Measurements from ENCODE around the gene RBMS1.

Gene RBMS1

DNA sequence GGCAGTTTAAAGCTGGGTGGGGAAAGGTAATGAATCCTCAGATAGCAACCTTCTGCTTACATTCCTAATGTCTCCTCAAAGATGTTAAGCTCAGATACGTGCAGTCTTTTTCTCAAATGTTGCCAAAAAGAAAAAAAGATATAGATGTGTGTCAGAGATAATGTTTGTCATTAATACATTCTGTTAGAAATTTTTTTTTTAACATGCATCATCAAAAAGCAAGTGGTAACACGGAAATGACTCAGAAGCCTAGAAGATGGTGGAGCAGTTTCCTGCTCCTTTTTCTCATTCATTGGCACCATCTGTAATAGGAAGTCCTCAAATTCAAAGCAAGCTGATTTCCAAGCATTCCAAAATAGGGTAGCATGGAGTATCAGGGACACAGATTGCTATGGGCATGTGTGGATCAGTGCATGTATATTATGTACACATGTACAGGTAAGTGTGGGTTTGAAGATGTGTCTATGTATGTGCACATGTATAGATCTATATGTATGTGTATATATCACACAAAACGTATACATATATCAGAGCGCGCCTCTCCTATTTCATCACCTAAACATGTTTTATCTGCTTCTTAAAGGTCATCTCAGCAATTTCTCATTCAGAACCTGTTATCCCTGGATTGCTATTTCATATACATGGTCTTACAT, 213.7 kb downstream of the RBMS1 start:
- peaks cover 26% of the 10 kb centered on the region for H3K4me1 Mint-ChIP-seq (ENCODE audit: low read depth)
- peaks cover 73% of the 10 kb centered on the region for H3K36me3 Mint-ChIP-seq (ENCODE audit: low read depth)
- no peaks in the 10 kb centered on the region for H3K27me3 Mint-ChIP-seq
- H3K4me3 Mint-ChIP-seq, result peak overlapping the region; percentile 2
- H3K9me3 Mint-ChIP-seq, result no peaks in the 10 kb centered on the region
- H3K27ac Mint-ChIP-seq, result peak overlapping the region; percentile 58

DNA sequence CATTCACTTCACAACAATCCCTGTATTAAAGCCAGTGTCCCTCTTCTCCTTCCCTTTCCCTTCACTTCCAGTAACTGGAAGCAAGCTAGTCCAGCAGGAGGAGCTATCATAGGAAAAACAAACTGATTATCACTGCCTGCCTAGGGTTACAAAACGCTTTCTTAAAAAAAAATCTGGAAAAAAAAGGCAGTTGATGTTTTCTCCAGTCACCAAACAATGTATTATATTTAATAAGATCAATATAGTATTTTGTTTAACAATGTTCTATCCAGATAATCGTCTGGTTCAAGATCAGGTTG, 214.8 kb downstream of the RBMS1 start:
- Mint-ChIP-seq H3K27ac (no peak overlapping the region), H3K9me3 (no peaks in the 10 kb centered on the region), H3K36me3 (ENCODE audit: low read depth) (peaks cover 72% of the 10 kb centered on the region), H3K4me3 (no peak overlapping the region), H3K27me3 (no peaks in the 10 kb centered on the region), H3K4me1 (ENCODE audit: low read depth) (peaks cover 26% of the 10 kb centered on the region)

DNA sequence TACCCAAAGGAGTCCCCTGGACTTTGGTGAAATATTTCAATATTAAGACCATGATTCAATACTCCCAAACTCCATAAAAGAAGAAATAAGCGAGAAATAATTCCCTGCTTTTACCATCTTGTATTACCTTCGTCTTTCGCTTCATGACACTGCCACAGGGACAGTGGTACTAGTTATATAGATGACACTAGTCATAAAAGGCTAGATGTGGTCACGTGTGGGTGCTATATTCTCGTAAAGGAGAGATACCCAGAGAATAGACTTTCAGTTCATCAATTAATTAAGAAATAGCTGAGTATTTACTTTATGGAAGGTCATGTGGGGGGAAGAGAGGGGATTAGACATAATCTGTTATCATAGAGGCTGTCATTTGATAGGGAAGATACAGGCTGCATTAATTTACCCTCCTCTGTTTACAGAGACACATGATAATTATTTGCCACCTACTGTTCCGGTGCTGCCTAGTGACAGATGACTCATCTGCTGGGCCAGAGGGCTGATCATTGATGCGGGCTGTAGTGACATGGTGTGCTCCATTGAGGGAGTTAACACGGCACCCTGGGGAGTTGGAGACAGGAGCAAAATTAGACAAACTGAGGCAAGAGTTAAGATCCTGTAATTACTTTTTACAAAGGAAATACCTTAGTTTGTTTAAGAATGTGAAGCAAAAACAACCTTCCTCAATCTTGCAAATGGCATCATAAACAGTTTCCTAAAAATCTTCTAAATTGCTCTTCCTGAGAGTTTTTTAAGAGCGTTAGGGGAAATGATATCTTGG, 215.3 kb downstream of the RBMS1 start:
- H3K4me1 Mint-ChIP-seq (ENCODE audit: low read depth), result peaks cover 26% of the 10 kb centered on the region

DNA sequence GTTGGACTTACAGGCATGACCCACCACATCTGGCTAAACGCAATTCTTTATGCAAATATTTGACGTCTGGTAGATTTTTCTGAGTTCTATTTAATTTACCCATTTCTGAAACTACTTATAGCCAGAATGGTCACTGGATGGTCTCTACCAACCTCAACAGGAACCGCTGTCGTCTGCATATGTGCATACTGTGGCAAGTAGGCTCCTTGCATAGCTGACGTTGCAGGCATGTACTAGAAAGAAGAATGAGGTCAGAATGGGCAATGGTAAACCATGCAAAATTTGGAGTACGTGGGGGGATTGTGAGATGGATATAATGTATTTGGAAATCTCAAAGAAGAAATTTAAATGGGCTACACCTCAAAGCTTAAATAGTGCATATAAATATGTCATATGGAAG, 216.5 kb downstream of the RBMS1 start:
- no peak overlapping the region for H3K4me3 Mint-ChIP-seq
- H3K27ac Mint-ChIP-seq, result no peak overlapping the region
- no peaks in the 10 kb centered on the region for H3K27me3 Mint-ChIP-seq
- H3K9me3 Mint-ChIP-seq, result no peaks in the 10 kb centered on the region
- H3K36me3 Mint-ChIP-seq (ENCODE audit: low read depth), result peaks cover 74% of the 10 kb centered on the region
- peaks cover 26% of the 10 kb centered on the region for H3K4me1 Mint-ChIP-seq (ENCODE audit: low read depth)

More for the DNA sequence above, 215.3 kb downstream of the RBMS1 start:
- Mint-ChIP-seq H3K36me3 (ENCODE audit: low read depth) (peaks cover 73% of the 10 kb centered on the region), H3K4me3 (no peak overlapping the region), H3K9me3 (no peaks in the 10 kb centered on the region), H3K27ac (peak overlapping the region; percentile 4), H3K27me3 (no peaks in the 10 kb centered on the region)

DNA sequence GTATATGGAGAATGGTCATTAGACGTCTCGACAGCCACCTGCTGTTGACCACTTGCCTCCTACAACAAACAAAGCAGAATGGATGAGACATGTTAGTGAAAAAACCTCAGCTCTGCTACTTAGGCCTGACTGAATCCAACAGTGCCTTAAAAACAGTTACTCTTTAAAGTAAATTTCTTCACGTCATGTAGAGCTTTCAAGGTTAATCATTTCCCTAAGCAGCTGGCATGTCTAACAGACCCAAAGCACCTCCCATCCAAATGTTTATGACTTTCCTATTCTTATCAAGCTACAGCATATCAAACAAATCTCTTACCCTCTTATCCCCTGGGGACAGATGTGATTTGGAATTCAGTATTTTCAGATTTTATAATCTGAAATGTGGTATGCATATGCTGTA, 218.0 kb downstream of the RBMS1 start:
- Mint-ChIP-seq H3K4me3 (no peak overlapping the region), H3K9me3 (no peaks in the 10 kb centered on the region), H3K27me3 (no peaks in the 10 kb centered on the region), H3K27ac (no peak overlapping the region), H3K4me1 (ENCODE audit: low read depth) (peaks cover 28% of the 10 kb centered on the region), H3K36me3 (ENCODE audit: low read depth) (peaks cover 77% of the 10 kb centered on the region)

DNA sequence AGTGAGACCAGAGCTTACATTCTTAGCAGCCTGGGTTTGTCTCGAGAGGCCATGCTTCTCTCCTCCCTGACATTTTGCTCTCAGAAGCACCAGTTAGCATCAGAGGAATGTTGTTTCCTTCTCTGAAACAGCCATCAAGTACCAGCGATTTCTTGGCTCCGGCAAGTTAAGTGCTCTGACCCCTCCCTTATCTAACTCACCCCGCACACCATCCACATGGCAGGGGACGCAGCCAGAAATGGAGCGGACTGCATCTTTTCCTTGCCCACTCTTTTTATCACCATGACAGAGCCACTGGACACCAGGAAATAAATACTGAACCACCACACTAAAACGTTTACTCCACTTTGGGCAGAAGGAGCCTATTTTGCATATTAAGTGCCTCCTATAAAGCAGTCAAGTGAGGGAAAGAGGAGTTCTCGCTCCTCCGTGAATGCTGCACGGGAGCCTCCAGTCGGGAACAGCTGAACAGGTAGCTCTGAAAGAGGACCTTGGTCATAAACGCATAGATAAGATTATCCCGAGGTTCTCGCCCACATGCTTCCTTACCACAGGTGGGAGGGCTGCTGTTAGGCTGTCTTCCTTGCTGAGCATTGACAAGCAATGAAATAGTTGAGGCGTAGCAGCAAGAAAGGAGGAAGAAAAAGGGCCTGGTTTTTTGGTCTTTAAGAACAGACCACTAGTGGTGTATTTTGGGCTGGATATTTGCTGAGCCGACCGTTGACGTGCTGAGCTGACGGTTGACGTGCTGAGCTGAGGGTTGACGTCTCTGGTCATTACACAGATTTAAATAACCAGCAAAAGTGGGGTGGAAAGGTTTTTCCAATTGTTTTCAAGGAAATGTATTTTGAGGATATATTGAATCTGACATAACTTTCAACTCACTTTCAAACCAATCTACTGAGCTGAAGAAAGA, 222.2 kb downstream of the RBMS1 start:
- H3K9me3 Mint-ChIP-seq, result no peaks in the 10 kb centered on the region
- H3K4me3 Mint-ChIP-seq, result no peak overlapping the region
- H3K36me3 Mint-ChIP-seq (ENCODE audit: low read depth), result peaks cover 43% of the 10 kb centered on the region
- peaks cover 27% of the 10 kb centered on the region for H3K4me1 Mint-ChIP-seq (ENCODE audit: low read depth)
- no peaks in the 10 kb centered on the region for H3K27me3 Mint-ChIP-seq
- no peak overlapping the region for H3K27ac Mint-ChIP-seq

DNA sequence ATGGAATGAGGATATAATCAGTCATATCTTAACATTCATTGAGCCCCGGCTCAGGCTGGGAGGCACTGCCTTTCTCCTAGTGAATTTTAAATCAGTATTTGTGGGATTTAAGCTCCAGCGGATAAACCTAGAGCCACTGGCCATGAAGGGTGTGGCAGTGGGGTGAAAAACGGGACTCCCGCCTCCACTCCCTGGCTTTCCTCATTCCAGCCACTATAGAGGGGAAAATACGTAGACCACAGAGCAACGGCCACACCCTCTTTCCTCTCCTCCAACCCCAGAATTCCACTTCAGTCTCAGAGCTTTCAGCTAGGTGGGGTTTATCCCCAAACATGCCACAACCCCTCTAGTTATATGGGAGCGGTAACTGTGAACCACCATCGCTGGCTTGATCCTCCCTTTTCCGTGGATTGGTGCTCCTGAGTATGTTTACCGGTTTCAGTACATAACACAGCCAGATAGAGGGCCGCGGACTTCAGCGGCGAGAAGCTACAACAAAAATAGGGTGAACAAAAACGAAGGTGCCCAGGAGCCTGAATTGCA, 223.0 kb downstream of the RBMS1 start:
- Mint-ChIP-seq H3K36me3 (ENCODE audit: low read depth) (peaks cover 39% of the 10 kb centered on the region), H3K27ac (peak overlapping the region; percentile 21), H3K4me1 (ENCODE audit: low read depth) (peaks cover 35% of the 10 kb centered on the region), H3K9me3 (no peaks in the 10 kb centered on the region), H3K4me3 (peak overlapping the region; percentile 43), H3K27me3 (no peaks in the 10 kb centered on the region)

DNA sequence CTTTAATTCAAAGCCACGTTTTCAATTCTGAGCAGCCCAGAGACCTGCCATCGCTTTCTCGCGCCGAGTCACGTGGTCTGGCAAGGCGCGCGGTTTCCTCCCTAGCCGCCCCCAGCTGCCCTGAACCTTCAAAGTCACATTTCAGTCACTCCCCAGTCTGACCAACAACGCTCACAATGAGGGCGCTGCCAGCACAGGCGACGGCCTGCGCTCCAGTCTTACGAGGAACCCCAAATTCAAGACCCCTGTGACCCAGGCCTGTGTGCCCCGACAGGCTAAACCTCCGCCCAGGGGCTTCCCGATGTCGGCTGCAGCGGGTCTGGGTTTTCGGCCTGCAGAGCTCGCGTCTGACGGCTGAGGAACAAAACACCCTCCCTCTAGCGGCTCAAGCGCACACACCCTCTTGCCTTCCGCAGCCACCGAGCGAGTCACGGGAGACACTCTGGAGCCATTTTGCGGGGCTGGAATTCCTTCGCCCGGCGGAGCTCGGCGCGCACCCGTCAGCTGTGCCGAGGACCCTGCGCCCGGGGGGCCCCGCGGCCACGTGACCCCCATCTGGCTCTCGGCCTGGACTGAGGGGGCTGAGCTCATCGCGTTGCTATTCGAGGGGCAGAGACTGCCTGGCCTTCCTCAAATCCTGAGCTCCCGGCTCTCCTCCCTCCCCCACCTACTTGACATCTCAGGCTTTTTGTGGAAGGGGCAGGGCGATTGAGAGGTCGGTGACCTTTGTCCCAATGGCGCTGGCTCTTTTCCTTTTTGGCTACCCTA, 223.6 kb downstream of the RBMS1 start:
- peaks cover 35% of the 10 kb centered on the region for H3K36me3 Mint-ChIP-seq (ENCODE audit: low read depth)
- peak overlapping the region; percentile 83 for H3K27ac Mint-ChIP-seq
- no peaks in the 10 kb centered on the region for H3K9me3 Mint-ChIP-seq
- no peaks in the 10 kb centered on the region for H3K27me3 Mint-ChIP-seq
- peak overlapping the region; percentile 75 for H3K4me3 Mint-ChIP-seq
- peaks cover 42% of the 10 kb centered on the region for H3K4me1 Mint-ChIP-seq (ENCODE audit: low read depth)

DNA sequence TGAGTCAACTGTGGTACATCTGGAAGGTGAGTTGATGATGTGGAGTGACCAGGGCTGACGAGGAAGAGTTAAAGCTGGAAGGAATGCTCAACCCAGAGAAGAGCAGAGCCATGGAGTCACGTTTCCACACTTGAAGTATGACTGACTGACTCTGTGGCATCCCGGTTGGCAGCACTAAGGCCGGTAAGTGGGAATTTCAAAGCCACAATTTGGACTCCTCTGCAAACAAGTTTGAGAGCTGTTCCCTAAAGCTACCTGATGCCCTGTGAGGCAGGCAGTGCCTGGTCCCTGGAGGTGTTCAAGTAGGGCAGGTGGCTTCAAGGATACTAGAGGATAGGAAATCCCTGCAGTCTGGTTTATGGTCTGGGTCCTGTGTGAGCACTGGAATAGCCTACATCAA, 224.2 kb downstream of the RBMS1 start:
- Mint-ChIP-seq H3K27me3 (no peaks in the 10 kb centered on the region), H3K4me3 (peak overlapping the region; percentile 75), H3K36me3 (ENCODE audit: low read depth) (peaks cover 30% of the 10 kb centered on the region), H3K9me3 (no peaks in the 10 kb centered on the region), H3K4me1 (ENCODE audit: low read depth) (peaks cover 48% of the 10 kb centered on the region), H3K27ac (peak overlapping the region; percentile 83)

DNA sequence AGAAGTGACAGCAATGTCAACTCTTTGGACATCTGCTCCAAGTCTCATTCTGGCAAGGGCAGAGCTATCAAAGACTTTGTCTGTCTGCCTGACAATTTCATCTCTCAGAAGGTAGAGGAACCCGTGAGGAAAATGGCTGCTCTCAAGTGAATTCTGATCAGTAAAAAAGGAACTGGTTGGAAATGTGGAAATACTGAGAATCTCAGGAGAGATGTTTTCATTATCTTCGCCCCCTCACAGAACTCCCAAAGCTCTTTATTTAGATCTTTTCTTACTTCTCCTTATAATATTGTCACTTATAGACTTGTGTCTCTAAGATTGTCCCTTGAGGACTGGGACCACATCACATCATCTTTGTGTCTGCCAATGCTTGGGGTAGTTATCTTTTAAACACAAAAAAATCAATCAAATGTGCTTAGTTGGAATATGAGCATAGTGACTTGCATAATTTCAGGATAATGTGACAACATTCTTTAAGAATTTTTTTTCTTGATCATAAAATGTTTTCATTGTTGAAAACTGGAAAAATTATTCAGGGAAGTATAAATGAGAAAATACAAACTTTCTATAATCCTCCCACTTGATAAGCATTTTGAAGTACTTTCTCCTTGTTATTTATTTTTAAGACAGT, 225.3 kb downstream of the RBMS1 start:
- no peaks in the 10 kb centered on the region for H3K9me3 Mint-ChIP-seq
- no peak overlapping the region for H3K4me3 Mint-ChIP-seq
- peaks cover 52% of the 10 kb centered on the region for H3K4me1 Mint-ChIP-seq (ENCODE audit: low read depth)
- H3K27ac Mint-ChIP-seq, result no peak overlapping the region
- peaks cover 2% of the 10 kb centered on the region for H3K27me3 Mint-ChIP-seq
- H3K36me3 Mint-ChIP-seq (ENCODE audit: low read depth), result peaks cover 22% of the 10 kb centered on the region

DNA sequence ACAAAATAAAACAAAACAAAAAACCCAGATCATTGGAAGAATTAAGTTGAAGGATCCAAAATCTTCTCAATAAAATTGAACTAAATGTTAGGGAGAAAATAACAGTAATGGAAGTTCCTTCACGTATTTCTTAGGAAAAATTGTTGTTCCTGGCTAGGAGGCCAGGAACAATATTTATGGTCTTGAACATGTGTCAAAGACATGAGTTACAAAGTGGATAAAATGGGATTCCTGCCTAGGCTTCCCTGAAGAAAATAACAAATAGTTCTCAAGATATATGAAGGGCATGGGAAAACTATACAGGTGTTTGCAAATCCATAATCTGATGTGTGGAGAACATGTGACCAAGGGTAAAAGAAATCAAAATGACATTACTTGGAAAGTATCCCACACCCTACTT, 225.9 kb downstream of the RBMS1 start:
- Mint-ChIP-seq H3K4me3 (no peak overlapping the region), H3K4me1 (ENCODE audit: low read depth) (peaks cover 52% of the 10 kb centered on the region), H3K27ac (no peak overlapping the region), H3K9me3 (no peaks in the 10 kb centered on the region), H3K36me3 (ENCODE audit: low read depth) (peaks cover 16% of the 10 kb centered on the region), H3K27me3 (peaks cover 3% of the 10 kb centered on the region)

DNA sequence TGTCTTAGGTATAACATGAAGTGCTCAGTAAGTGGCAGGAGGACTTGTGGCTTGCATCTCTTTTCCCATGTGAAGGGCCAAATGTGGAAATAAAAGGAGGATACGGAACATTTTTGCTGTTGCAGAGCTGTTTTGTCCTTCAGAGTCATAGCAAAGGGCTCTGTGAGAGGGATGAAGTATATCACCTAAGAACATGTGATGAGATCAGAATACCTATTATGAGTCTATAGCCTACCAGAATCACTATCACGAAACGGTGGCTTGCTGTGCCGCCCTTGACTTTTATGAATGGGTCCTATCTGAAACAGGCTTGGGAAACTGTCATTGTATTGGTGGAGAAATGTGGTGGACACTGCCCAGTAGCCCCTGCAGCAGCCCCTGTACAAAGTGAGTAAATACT, 226.6 kb downstream of the RBMS1 start:
- Mint-ChIP-seq H3K27ac (peak overlapping the region; percentile 80), H3K36me3 (ENCODE audit: low read depth) (peaks cover 13% of the 10 kb centered on the region), H3K4me1 (ENCODE audit: low read depth) (peaks cover 52% of the 10 kb centered on the region), H3K27me3 (peaks cover 3% of the 10 kb centered on the region), H3K4me3 (no peak overlapping the region), H3K9me3 (no peaks in the 10 kb centered on the region)

DNA sequence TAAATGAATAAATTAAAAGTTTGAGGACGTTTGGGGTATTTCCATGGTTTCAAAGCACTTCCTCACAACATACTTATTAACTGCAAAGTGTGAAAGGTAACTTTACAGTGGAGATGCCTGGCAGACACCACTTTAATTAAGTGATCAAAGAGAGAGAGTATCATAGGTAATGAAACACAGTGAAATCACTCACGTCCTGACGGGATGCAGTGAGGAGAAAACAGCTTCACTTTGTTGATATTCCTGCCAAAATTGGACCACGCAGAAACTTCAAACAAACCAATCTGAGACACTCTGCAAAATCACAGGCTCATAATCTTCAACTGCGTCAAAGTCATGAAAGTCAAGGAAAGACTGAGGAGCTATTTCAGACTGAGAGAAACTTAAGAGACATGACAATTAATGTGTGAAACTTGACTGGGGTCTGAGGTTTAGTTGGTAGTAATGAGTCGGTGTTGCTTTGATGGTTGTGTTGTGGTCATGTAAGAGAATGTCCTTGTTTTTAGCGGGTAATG, 227.5 kb downstream of the RBMS1 start:
- H3K9me3 Mint-ChIP-seq, result no peaks in the 10 kb centered on the region
- peaks cover 5% of the 10 kb centered on the region for H3K36me3 Mint-ChIP-seq (ENCODE audit: low read depth)
- peak overlapping the region; percentile 42 for H3K4me3 Mint-ChIP-seq
- peak overlapping the region; percentile 80 for H3K27ac Mint-ChIP-seq
- H3K4me1 Mint-ChIP-seq (ENCODE audit: low read depth), result peaks cover 52% of the 10 kb centered on the region
- peaks cover 3% of the 10 kb centered on the region for H3K27me3 Mint-ChIP-seq

DNA sequence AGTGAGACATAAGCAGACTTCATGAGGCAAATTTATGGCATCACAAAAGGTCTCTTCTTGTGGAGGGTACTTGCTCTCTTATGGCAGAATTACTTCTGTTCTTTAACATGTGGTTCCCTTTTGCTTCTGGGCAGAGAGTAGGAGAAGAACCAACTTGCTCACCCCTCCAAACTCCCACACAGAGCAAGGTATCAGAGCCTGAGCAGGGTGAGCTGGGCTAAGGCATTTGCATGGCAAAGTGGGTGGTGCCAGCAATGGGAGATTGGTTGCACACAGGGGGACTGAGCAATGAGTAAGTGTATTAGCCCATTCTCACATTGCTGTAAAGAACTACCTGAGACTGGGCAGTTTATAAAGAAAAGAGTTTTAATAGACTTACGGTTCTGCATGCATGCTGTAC, 229.3 kb downstream of the RBMS1 start:
- Mint-ChIP-seq H3K27me3 (peaks cover 5% of the 10 kb centered on the region), H3K9me3 (peaks cover 6% of the 10 kb centered on the region), H3K36me3 (ENCODE audit: low read depth) (no peaks in the 10 kb centered on the region), H3K4me3 (peak overlapping the region; percentile 8), H3K4me1 (ENCODE audit: low read depth) (peaks cover 39% of the 10 kb centered on the region), H3K27ac (no peak overlapping the region)

All from stimulated activated naive CD8-positive, alpha-beta T cell treated with anti-CD3 and anti-CD28 coated beads, Interleukin-15, Interleukin-2, amounts not matched to agents 100 ng/mL and 50 ng/mL, for 24 hours (primary cell).